SIG-M5 treated with dmso at 0.1 percent for 504 hours (cell line): ENCODE measurements around the gene NOS3.

Experiments used
- DNase-seq: peaks from one replicate; lab custom pipeline; 2025; ENCODE audit not compliant: unreplicated experiment; lab: John Stamatoyannopoulos, UW

NOS3 gene

GRCh38 chr7:151053751-151054150 lies 62.9 kb downstream of the NOS3 start:
- no peak for DNase-seq

GRCh38 chr7:151056283-151056665 lies 65.5 kb downstream of the NOS3 start:
- no peak for DNase-seq

GRCh38 chr7:151056666-151057505 lies 66.1 kb downstream of the NOS3 start:
- peak; percentile 25 for DNase-seq

- no peak for DNase-seq
These were observed 66.7 kb downstream of the NOS3 start, which contains the start of gene CDK5 for GRCh38 chr7:151057506-151057988. Gene CDK5 (minus strand): TSS chr7:151057897. CDS start chr7:151057848, 49 bp downstream.

- peak; percentile 99 for DNase-seq
These were observed 67.4 kb downstream of the NOS3 start for GRCh38 chr7:151057989-151058780.

GRCh38 chr7:151058781-151059366 lies 68.1 kb downstream of the NOS3 start:
- DNase-seq = peak; percentile 37

- DNase-seq = peak; percentile 62
These were observed 68.7 kb downstream of the NOS3 start, which contains the start of gene SLC4A2 for GRCh38 chr7:151059367-151060112. Gene SLC4A2 (plus strand): TSS chr7:151059589. CDS start chr7:151061988, 2,399 bp downstream.

GRCh38 chr7:151060113-151060415 lies 69.2 kb downstream of the NOS3 start:
- DNase-seq = no peak

- peak; percentile 21 for DNase-seq
These were observed 69.8 kb downstream of the NOS3 start for GRCh38 chr7:151060416-151061212.

- no peak for DNase-seq
These were observed 70.6 kb downstream of the NOS3 start for GRCh38 chr7:151061213-151062110.

GRCh38 chr7:151062111-151062398 lies 71.2 kb downstream of the NOS3 start:
- no peak for DNase-seq

- no peak for DNase-seq
These were observed 71.8 kb downstream of the NOS3 start for GRCh38 chr7:151062399-151063211.

- DNase-seq = no peak
These were observed 72.4 kb downstream of the NOS3 start for GRCh38 chr7:151063212-151063561.
